ENCODE results near the gene HEPHL1.

HEPHL1 gene

GRCh38 chr11:94066901-94067429 lies 45.8 kb downstream of the HEPHL1 start:
- Mint-ChIP-seq H3K27me3 (ENCODE audit: low read depth, poor library complexity) (no peaks in the 10 kb centered on the region), H3K4me1 (no peaks in the 10 kb centered on the region), H3K36me3 (ENCODE audit: low read depth) (no peaks in the 10 kb centered on the region), H3K4me3 (no peak overlapping the region), H3K27ac (no peak overlapping the region), H3K9me3 (no peaks in the 10 kb centered on the region)
- TF ChIP-seq, protein P1, sequence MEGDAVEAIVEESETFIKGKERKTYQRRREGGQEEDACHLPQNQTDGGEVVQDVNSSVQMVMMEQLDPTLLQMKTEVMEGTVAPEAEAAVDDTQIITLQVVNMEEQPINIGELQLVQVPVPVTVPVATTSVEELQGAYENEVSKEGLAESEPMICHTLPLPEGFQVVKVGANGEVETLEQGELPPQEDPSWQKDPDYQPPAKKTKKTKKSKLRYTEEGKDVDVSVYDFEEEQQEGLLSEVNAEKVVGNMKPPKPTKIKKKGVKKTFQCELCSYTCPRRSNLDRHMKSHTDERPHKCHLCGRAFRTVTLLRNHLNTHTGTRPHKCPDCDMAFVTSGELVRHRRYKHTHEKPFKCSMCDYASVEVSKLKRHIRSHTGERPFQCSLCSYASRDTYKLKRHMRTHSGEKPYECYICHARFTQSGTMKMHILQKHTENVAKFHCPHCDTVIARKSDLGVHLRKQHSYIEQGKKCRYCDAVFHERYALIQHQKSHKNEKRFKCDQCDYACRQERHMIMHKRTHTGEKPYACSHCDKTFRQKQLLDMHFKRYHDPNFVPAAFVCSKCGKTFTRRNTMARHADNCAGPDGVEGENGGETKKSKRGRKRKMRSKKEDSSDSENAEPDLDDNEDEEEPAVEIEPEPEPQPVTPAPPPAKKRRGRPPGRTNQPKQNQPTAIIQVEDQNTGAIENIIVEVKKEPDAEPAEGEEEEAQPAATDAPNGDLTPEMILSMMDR (IDR thresholded peaks at IDR 0.05): no peak
- no peak for DNase-seq

DNA sequence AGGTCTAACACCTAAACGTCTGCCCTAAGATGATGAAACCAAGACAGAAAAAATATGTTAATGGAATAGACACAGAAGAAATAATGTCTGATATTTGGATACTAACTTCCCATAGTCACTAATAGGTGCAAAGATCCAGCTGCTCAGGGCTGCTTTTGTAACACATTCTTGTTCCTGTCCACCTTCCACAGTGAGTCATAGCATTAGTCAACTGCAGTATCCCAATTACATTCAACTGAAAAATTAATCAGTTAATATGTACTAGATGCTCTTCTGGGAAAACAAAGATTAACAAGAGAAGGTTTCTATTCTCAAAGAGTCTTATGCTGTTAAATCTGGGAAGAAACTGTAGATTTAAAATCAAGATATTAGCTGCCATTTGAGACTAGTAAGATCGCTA lies 47.6 kb downstream of the HEPHL1 start:
- Mint-ChIP-seq H3K4me3 (no peak overlapping the region), H3K36me3 (ENCODE audit: low read depth) (no peaks in the 10 kb centered on the region), H3K27me3 (ENCODE audit: low read depth, poor library complexity) (no peaks in the 10 kb centered on the region), H3K4me1 (no peaks in the 10 kb centered on the region), H3K9me3 (no peaks in the 10 kb centered on the region), H3K27ac (no peak overlapping the region)
- TF ChIP-seq, protein P1 (IDR thresholded peaks at IDR 0.05): no peak
- no peak for DNase-seq

DNA sequence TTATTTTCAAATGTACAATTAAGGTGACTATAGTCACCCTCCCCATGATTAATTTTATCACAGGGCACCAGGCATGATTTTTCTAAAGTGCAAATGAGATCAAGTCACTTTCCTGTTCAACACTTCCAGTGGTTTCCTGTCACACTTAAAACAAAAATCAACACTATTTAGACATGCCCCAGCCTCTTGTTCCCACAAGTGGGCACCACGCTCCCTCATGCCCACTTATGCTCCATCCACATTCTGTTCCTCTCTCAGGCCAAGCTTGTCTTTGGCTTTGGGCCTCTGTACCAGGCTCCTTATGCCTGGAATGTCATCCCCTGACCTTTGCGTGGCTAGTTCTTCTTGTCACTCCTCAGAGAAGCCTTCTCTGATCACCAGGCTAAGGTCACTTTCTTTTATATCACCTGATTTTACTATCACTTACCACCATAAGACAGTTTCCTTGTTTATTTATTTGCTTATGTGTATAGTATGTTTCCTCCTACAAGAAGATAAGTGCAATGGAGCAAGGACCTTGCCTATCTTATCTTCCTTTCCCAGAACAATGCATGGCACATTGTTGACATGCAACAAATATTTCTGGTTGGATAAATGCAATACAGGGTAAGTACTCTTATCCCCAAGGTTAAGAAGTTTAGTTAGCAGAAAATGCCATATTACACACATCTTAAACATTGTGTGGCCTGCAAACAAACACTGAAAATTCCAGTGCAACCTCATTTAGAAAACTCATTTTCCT lies 56.6 kb downstream of the HEPHL1 start:
- DNase-seq: no peak

GRCh38 chr11:94084164-94084563 lies 63.0 kb downstream of the HEPHL1 start:
- no peak for DNase-seq
- peaks cover 6% of the 10 kb centered on the region for H3K27me3 Mint-ChIP-seq (ENCODE audit: low read depth, poor library complexity)
- TF ChIP-seq, protein P1 (IDR thresholded peaks at IDR 0.05): no peak
- H3K36me3 Mint-ChIP-seq (ENCODE audit: low read depth): no peaks in the 10 kb centered on the region
- H3K4me3 Mint-ChIP-seq: no peak overlapping the region
- no peaks in the 10 kb centered on the region for H3K4me1 Mint-ChIP-seq
- no peak overlapping the region for H3K27ac Mint-ChIP-seq
- no peaks in the 10 kb centered on the region for H3K9me3 Mint-ChIP-seq

More for the DNA sequence above, 56.6 kb downstream of the HEPHL1 start:
- TF ChIP-seq, protein P1 (IDR thresholded peaks at IDR 0.05): no peak
- Mint-ChIP-seq H3K4me3 (no peak overlapping the region), H3K27me3 (ENCODE audit: low read depth, poor library complexity) (peaks cover 4% of the 10 kb centered on the region), H3K9me3 (no peaks in the 10 kb centered on the region), H3K4me1 (no peaks in the 10 kb centered on the region), H3K27ac (no peak overlapping the region), H3K36me3 (ENCODE audit: low read depth) (no peaks in the 10 kb centered on the region)

DNA sequence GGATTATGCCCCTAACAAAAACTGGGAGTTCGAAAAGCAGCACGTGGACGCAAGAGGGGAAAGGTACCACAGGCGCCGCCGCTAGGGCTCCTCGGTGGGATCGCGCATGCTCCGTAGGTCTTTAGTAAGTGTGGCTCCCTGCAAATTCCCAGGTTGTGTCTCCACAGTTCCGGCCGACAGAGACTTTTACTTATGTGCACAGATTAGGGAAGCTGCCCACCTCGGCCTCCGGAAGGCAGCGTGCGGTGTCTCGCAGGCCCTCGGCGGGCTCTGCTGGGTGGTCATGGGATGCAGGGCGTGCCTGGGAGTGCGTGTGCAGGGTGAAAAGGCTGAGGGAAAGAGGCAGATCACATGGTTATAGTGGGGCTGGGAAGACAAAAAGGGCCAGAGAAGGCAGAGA lies 67.8 kb downstream of the HEPHL1 start:
- no peaks in the 10 kb centered on the region for H3K9me3 Mint-ChIP-seq
- TF ChIP-seq, protein P1 (IDR thresholded peaks at IDR 0.05): no peak
- DNase-seq: no peak
- no peak overlapping the region for H3K27ac Mint-ChIP-seq
- H3K4me3 Mint-ChIP-seq: no peak overlapping the region
- peaks cover 3% of the 10 kb centered on the region for H3K27me3 Mint-ChIP-seq (ENCODE audit: low read depth, poor library complexity)
- H3K4me1 Mint-ChIP-seq: no peaks in the 10 kb centered on the region
- no peaks in the 10 kb centered on the region for H3K36me3 Mint-ChIP-seq (ENCODE audit: low read depth)

- DNase-seq: no peak
- Mint-ChIP-seq H3K36me3 (ENCODE audit: low read depth) (no peaks in the 10 kb centered on the region), H3K9me3 (no peaks in the 10 kb centered on the region), H3K27me3 (ENCODE audit: low read depth, poor library complexity) (peaks cover 3% of the 10 kb centered on the region), H3K4me3 (no peak overlapping the region), H3K27ac (no peak overlapping the region), H3K4me1 (no peaks in the 10 kb centered on the region)
- TF ChIP-seq, protein P1 (IDR thresholded peaks at IDR 0.05): no peak
Observed at GRCh38 chr11:94089341-94089740, 68.2 kb downstream of the HEPHL1 start.
